Activated CD8-positive, alpha-beta memory T cell treated with anti-CD3 and anti-CD28 coated beads, Interleukin-2, amount 50 U/mL, for 24 hours (primary cell): Measurements from ENCODE around the gene ALMS1.
"Not testable (repeated sequence)": the region's sequence is repeated elsewhere in the genome, so short reads cannot be mapped to it uniquely, and the experiment has no call there.

Experiments
- DNase-seq: peaks from one replicate; pipeline ENCODE4 v3.0.0-alpha.2; 2020; ENCODE audit errors: extremely low read depth

Gene ALMS1

DNA sequence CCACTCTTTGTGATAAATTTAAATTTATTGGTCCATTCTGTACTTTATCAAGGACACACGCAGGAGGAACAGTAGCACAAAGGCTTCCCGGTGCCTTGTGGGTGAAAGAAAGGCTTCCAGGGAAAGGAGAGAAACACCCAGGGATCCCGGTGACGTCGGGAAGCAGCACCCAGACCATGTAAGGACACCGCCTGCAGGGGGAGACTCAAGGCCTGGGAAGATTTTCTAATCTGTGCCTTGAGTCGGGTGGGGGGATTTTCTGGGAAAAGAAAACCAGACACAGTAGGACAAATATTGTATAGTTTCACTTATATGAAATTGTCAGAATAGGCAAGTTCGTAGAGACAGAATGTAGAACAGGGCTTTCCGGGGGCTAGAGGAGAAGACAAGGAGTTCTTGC lies 239.0 kb downstream of the ALMS1 start:
- not testable (repeated sequence) for DNase-seq

DNA sequence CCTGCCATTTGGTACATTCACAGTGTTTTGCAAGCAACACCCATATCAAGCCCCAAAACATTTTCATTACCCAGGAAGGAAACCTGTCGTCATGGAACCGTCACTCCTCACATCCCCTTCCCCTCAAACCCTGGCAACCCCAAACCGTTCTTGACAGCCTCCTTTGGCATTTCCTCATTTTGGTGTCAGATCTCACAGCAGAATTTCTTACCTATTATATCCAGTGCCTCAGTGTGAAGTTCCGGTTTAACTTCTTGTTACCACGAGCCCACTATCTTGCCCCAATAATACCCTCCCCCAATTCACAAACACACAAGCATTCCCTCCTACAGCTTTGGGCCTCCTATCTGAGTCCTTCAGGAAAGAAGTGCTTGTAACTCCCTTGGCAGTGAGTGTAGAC lies 240.6 kb downstream of the ALMS1 start:
- DNase-seq: not testable (repeated sequence)

DNA sequence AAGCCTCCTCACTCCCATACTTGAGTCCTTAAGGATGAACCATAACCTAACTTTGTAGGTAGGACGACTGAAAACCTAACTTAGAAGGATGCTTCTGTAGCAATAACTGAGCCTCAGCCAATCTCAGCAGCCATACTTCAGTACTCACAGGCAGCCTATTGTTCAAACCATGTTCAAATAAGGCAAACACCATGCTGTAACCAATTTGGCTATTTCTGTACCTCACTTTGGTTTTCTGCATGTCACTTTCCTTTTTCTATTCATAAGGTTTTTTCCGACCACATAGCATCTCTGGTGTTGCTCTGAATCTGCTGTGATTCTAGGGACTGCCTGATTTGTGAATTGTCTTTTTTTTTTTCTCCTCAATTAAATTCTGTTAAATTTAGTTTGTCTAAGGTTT lies 242.9 kb downstream of the ALMS1 start:
- not testable (repeated sequence) for DNase-seq

DNA sequence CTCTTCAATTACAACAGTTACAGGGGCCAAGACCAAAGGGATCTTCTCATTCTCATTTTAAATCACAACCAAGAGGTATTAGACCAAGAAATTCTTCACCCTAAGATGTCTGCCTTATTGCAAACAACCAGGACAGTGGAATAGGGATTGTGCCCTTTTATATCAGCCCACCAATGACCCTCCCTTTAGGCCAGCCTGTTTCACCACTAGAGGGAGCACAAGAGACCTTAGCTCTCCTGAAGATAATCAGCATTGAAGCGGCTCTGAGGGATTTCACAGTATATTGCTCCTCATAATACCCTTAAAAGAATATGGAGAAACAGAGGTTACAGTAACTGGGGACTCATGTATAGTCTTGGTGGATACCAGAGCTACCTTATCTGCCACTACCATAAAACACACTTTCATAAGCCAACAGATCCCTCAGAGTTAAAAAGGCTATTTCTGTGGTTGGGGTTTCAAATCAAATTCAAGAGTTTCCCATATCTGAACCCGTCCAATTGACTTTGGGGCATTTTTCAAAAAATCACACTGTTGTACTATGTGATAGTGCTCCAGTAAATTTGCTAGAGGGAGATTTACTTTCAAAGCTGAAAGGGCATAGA lies 245.1 kb downstream of the ALMS1 start:
- DNase-seq: not testable (repeated sequence)

DNA sequence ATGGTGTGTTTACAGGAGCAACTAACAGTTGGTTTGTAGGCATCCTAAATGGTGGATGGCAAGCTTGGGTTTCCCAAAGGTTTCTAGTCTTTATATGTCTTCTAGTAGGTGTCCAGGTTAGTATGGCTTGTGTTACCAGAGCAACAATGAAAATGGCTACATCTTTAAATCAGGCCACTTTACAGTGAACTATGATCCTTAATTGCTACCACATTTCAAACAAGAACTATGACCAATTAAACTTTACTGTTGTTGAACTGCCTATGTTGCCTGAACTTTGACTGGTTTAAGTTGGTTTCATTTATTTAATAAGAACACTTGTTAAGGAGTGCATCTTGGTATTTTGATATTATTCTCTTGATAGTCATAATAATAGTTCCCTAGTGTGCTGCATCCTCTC lies 251.3 kb downstream of the ALMS1 start:
- not testable (repeated sequence) for DNase-seq

DNA sequence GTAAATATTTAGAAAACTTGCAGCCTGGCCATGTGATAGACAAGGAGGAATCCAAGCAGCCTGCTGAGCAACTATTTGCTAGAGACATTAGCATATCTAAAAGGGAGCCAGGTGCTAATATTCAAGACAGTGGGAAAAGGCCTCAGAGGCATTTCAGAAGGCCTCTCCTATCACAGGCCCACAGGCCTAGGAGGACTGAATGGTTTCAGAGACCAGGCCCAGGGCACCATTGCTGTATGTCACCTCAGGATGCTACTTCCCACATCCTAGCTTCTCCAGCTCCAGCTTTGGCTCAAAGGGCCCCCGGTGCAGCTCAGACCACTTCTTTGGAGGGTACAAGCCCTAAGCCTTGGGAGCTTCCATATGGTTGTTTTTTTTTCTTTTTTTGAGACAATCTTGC lies 252.8 kb downstream of the ALMS1 start:
- DNase-seq: no peak

DNA sequence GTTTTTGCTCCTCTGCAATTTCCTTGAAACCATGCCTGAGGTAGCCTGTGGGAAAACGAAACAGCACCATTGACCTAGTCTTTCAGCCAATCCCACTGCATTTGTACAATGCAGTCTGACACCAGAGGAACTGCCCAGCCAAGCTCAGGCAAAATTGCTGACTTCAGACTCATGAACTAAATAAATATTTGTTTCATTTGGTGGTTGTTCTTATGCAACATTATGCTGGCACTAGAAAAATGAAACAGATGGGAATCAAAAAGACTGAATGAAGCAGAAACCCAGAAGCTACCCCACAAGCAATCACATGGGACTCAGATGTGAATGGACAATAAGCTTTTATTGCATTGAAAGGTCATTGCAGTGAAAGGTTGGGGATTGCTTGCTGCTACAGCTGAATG lies 254.9 kb downstream of the ALMS1 start:
- DNase-seq: no peak

DNA sequence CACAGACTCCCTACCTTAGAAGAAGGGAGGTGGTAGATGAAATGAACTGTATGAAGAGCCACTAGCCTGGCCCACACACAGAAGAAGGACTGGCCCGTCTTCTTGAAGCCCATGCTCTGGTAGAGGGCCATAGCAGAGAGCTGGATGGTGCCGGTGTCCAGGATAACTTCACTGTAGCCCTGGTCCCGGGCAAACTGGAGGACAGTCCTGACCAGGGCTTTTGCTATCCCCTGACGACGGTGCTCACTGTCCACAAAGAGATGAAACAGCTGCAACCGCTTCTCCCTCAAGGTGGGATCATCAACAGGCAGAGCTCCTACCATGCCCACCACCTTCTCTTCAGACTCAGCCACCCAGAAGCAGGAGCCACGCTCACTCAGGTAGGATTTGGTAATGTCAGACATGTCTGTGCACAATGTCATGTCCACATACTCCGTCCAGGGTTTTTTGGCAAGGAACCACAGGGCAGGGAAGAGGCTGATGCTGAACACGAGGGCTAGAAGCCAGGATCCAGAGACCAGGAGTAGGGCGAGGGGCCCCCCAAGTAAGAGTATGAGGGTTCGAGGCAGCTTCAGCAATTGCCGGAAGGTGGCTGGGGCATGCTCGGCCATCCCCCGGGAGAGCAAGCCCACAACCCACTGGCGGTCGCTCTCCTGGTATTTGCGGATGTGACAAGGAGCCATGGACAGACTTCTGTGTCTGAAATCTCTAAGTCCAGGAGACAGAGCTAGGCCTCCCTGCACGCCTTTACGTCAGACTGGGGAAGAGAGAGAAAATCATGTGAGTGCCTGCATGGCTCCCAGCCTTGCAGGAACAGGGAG lies 255.5 kb downstream of the ALMS1 start:
- no peak for DNase-seq

DNA sequence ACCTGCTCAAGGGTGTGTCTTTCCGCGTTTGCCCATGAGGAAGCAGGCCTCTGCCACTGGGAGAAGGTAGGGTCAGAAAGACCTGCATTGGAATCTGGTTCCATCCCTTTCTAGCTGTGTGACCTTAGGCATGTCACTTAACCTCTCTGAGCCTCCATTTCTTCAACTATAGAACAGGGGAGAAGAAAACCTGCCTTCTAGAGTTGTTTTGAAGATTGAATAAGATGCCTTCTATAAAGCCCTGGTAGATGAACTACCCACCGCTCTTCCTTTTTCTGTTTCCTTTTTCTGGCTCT lies 256.1 kb downstream of the ALMS1 start:
- no peak for DNase-seq

DNA sequence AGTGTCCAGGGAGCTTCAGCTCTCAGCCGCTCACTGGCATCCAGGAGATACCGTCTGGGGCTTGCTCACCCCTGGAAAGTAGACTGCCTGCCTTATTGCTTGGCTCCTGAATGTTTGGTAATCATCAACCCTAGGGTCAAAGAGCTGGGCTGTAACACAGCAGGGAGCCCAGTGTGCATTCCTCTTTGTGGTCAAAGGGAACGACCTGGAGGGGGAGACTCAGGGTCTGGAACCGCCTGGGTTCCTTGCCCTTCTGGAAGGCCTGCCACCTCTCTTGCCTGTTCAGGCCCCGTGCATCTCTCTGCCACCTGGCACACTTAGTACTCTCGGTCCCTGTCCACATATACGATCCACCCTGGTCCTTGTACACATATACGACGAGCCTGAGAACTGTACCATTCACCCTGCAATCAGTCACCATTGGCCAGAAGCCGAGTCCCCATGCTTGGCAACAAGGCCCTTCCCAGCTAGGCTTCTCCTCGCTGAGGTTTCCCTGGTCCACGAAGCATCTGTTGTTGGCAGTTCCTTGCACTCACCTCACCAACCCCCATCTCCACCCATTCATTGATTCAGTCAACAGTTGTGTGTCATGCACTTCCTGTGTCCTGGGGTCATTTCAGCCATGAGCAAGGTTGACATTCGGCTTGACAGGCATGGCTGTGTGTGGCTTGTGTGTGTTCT lies 256.8 kb downstream of the ALMS1 start, which contains the start of gene NAT8:
Gene NAT8 (minus strand): TSS at position 85 of the 681 bp plus-strand sequence. CDS start 794 bp downstream, outside the sequence.
- DNase-seq: no peak

DNA sequence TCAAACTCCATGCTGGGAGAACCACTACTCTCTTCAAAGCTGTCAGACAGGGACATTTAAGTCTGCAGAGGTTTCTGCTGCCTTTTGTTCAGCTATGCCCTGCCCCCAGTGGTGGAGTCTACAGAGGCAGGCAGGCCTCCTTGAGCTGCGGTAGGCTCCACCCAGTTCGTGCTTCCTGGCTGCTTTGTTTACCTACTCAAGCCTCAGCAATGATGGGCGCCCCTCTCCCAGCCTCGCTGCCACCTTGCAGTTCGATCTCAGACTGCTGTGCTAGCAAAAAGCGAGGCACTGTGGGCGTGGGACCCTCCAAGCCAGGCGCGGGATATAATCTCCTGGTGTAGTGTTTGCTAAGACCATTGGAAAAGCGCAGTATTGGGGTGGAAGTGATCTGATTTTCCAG lies 262.1 kb downstream of the ALMS1 start:
- DNase-seq: not testable (repeated sequence)

DNA sequence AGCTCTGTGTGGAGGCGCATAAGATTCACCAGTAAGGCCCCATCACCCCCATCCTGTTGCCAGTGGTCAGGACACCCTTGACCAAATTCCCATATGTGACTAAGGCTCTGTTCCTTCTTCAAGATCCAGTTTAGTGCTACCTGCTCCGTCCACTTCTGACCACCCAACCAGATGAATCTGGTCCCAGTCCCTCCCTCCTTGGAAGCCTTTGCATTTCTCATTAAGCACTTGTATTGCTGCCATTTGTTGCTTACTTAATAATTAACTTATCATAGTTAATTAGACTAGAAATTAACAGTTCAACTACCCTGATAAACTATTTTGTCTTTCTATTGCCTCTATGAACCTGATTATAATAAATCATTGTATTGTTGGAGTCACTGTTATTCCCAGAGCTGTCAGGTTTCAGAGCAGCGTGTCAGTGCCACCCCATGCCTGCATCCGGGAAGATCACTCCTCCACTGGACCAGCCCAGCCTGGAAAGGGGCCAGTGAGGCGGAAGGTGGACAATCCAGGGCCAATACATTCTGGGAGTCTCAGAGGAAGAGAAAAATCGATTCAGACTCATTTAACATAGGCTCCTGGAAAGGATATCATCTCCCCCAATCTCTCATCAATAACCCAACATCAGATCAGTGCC lies 266.1 kb downstream of the ALMS1 start:
- no peak for DNase-seq

DNA sequence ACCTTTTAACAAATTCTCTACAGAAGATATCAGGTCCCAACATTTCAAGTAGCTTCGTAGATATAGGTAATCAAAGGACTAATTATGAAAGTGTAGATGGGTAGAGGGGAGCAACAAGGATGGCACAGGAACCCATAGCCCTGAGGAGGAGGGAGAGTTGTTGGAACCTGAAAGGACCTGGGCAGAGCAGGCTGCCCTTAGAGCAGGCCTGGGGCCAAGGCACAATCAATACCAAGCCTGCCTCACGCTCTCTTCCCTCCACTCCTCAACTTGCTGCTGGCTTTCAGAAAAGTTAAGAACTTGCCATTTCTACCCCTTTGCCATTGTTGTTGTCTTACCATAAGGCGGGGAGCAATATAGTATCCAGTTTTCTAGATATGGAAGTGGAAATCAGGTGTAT lies 266.7 kb downstream of the ALMS1 start:
- DNase-seq: no peak

DNA sequence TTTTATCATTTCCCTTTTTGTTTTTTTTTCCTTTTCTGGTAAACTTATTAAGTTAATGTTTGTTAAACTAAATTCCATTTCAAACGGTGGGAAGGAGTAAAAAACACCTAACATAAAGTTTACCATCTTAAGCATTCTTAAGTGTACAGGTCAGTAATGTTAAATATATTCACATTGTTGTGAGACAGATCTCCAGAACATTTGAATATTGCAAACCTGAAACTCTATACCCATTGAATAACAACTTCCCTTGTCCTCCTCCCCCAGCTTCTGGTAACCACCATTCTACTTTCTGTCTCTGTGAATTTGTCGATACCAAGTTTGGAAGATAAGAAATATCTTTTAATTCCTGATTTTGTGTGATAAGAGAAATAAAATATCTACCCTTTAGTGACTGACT lies 268.5 kb downstream of the ALMS1 start:
- DNase-seq: no peak
